ENCODE data around the gene NPHS1.
"Not testable (repeated sequence)": the region's sequence is repeated elsewhere in the genome, so short reads cannot be mapped to it uniquely, and the experiment has no call there.

The NPHS1 gene

DNA sequence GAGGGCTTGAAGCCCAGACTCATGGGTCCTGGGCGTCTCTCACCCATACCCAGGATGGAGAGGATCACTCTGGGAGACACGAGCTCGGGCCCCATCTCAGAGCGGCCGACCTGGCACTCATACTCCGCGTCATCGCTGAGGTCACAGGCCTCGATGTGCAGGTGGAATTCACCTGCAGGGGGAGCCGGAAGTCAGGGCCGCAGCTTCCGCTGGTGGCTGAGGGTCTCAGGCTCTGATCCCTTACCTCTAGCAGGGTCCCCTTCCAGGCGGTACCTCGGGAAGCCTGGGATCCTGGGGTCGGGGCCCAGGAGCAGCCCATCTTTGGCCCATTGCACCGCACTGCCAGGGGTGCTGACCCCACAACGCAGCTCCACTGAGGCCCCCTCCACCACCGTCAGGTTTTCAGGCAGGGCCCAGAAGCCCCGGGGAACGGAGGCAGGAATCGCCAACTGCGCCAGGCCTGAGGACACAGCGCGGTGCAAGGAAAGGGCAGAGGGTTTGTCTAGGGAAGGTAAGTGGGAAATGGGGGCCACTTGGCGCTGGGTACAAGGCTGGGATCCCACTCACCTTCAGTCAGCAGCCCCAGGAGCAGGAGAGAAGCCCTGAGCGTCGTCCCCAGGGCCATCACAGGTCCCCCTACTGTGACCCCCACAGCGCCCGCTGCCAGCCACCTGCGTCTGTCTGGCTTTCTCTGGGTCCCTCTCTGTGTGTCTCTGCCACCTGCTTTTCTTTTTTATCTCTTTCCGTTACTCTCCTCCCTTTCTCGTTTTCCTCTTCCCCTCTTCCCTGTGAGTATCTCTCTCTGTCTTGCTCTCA, 883 bp downstream of the NPHS1 start:
- no peak for DNase-seq (ENCODE audit: low read depth)

- DNase-seq (ENCODE audit: low read depth), result no peak
Measured at GRCh38 chr19:35848919-35849505, 3.3 kb downstream of the NPHS1 start.

- no peak for DNase-seq (ENCODE audit: low read depth)
Measured at GRCh38 chr19:35848486-35848885, 3.8 kb downstream of the NPHS1 start.

DNA sequence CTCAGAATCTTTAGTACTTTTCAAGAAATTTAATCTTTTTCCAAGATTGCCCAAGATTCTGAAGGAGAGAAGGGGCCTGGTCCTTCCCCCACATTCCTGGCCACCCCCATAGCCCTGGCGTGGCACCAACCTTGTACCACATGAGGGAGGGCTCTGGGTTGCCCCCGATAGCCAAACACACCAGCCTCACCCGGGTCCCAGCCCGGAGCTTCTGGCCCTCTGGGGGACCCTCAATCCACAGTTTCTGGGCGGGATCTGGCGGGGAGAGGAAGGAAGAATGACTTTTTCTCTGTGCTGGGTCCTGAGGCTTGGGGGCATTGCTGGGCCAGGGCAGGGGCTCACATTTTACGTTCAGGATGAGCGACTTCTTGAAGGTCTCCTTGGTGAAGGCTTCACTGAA, 4.4 kb downstream of the NPHS1 start:
- no peak for DNase-seq (ENCODE audit: low read depth)

- DNase-seq (ENCODE audit: low read depth), result no peak
Measured at GRCh38 chr19:35846038-35846668, 6.2 kb downstream of the NPHS1 start.

DNA sequence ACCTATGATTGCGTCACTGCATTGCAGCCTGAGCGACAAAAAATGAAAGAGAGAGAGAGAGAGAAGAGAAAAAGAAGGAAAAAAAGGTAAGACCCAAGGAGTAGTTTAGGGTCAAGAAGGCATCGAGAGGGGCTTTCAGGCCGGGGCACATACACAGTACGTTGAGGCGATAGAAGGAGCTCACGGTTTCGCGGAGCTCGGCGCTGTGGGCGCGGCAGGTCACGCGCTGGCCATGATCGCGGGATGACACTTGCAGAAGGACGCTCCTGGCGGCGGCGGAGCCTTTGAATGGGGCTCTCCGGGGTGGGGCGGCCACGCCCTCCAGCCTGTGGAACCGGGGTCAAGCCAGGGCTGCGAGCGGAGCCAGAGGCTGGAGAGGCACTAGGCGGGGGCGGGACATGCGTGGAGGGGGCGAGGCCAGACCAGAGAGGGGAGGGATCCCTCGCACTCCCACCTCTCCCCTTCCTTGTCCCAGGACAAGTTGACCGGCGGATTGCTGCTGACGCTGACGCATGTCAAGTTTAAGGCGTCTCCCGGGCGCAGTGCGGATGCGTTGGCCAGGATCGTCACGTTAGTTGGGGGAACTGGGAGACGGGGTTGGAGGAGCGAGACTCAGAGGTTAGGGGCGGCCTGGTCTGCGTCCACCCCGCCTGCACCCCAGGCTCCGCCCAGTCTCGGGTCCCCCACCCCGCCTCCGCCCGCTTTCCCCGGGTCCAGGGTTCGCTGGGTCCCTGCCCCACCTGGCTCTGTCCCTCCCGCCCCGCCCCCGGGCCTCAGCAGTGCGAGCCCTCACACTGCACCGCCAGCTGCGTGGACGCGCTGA, 6.9 kb downstream of the NPHS1 start:
- no peak for DNase-seq (ENCODE audit: low read depth)

DNA sequence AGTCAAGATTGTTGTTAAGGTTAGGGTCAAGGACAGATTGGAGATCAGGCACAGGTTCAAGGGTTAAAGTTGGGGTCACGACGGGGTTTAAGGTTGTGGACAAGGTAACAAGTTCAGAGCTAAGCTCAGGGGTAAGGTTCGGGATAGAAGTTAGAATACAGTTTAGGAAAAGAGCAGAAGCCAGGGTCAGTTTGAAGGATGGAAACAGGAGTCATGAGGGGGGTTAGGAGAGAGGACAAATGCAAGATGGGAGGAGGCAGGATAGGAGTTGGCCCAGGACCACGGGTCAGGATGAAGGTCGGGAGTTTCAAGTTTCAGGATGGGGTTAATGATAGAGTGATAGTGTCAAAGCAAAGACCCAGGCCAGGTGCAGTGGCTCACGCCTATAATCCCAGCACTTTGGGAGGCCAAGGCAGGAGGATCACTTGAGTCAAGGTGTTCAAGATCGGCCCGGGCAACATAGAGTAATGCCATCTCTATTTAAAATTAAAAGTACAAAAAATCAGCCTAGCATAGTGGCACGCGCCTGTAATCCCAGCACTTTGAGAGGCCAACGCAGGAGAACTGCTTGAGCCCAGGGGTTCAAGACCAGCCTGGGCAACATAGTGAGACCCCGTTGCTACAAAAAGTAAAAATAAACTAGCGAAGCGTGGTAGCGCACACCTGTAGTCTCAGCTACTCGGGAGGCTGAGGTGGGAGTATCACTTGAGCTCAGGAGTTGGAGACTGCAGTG, 7.7 kb downstream of the NPHS1 start:
- no peak for DNase-seq (ENCODE audit: low read depth)

DNA sequence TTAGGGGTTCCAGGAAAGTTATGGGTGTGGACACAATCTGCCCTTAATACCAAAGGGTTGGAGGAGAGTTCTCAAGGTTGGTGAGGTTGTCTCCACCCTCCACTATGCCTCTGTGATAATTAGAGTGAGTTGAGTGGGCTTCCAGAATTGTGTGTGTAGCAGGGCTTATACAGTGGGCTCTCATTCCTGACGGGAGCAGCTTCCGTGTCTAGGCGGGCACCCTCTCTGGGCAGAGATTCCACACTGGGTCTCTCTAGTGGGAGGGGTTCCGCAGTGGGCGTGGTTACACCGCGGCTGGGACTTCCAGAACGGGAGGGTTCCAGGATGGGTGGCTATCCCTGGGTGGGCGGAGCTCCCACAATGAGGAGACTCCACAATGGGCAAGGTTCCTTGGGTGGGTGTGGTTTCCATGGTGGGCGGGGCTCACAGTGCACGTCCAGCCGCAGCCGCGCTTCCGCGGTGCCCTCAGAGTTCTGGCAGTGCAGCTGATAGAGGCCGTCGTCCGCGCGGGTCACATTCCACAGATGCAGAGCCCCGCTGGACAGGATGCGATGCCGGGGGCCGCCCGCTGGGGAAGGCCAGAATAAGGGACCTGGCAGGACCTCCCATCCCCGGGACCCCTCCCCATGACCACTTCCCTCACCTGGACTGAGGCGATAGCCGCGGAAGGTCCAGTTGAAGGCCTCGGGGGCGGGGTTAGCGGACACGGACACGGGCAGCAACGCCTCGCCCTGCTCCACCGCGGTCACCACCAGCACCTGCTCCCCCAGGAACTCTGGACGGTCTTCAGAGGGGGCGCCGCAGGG, 8.4 kb downstream of the NPHS1 start:
- no peak for DNase-seq (ENCODE audit: low read depth)

DNA sequence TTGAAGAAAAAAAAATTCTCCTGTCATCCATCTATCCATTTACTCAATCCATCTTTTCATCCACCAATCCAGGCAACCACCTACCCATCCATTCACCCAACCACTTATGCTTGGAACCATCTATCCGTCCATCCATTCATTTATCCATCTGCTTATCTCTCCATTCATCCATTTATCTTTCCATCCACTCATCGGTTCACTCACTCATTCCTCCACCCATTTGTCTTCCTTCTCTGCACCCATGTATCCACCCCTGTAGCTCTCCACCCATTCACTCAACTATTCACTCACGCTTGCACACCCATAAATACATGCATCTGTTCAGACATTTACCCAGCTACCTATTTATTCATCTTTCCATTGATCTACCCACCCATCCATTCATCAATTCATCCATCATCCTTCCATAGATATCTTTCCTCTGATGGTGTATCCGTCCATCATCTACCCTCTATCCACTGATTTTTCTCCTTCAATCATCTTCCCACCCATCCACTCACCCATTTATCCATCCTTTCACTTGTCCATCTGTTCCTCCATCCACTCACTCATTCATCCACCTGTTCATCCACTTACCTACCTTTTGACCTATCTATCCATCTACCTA, 9.5 kb downstream of the NPHS1 start:
- no peak for DNase-seq (ENCODE audit: low read depth)

DNA sequence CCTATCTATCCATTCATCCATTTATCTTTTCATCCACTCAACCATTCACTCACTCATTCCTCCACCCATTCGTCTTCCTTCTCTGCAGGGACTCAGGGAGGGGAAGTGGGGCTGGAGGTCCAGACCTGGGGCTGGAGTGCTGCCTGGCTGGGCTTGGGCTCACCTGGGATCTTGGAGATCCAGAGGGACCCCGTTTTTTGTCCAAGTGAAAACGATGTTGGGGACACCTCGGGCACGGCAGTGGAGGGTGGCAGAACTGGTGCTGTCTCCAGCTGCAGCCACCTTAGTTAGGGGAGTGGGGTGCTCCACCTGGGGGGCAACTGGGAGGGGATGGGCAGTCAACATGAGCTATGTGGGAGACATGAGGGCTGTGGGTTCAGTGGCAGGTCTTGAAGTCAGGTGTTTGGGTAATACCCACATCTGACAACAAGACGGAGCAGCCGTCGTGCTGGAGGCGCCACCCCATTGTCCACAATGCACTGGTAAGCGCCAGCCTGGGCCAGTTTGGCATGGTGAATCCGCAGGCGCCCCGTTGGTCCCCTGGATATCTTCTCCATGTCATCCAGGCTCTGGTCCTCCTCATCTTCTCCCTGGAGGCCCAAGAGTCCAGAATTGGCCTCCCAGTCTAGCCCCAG, 10.2 kb downstream of the NPHS1 start:
- no peak for DNase-seq (ENCODE audit: low read depth)

GRCh38 chr19:35836096-35836495, 16.2 kb downstream of the NPHS1 start:
- DNase-seq (ENCODE audit: low read depth), result not testable (repeated sequence)

DNA sequence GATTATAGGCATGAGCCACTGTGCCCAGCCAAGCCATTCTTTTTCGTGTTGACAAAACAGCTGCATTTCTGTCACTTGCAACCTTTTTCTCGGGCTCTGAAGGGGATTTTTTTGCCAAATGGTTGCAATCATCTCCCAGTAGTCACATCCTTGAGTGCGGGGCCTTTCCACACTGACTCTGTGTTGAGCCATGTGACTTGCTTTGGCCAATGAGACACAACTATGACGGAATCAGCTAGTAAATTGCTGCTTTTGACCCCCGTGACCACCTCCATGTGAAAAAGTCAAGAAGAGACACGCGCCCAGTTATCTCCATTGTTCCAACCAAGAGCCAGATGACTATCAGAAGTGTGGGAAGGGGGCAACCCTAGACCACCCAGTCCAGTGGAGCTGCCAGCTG, 18.3 kb downstream of the NPHS1 start:
- DNase-seq (ENCODE audit: low read depth), result no peak

DNA sequence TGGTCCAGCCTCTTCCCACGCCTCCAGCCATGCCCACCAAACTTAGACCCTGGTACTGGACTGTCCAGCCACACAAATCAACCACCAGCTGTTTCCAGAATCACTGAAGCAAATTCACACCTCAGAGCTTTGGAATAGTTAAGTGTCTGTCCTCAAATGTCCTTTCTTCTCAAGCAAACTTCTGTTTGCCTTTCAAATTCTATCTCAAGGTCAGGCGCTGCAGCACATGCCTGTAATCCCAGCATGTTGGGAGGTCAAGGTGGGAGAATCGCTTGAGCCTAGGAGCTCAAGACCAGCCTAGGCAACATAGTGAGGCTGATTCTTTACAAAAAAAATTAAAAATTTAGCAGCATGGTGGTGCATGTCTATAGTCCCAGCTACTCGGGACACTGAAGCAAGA, 20.2 kb downstream of the NPHS1 start:
- no peak for DNase-seq (ENCODE audit: low read depth)

- no peak for DNase-seq (ENCODE audit: low read depth)
Measured at GRCh38 chr19:35830986-35831385, 21.3 kb downstream of the NPHS1 start.

DNA sequence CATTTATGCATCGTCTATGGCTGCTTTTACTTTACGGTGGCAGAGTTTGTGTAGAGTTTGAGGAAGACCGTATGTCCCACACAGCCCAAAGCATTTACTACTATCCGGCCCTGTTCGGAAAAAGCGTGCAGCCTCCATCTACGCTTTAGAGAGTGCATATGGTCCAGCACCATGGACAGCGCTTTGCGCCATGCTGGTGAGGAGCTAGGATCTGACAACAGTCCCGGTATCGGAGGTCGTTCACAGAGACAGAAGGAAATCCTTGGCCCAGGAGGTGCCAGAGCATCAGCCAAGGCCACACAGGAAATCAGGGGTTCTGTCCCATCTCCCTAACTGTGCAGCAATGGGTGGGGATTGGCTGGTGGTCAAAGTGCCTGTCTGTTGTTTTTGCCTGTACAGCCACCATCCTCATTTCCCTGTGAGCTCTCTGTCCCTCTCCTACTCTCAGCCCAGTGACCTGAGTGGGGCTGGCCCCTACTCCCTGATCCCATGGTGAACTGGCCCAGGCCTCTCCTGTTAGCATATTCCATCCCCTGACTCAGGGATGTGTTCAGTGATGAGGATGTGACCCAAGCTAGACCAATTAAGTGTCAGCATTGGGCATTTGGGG, 23.5 kb downstream of the NPHS1 start:
- peak; percentile 12 for DNase-seq (ENCODE audit: low read depth)

GRCh38 chr19:35824150-35824549, 28.2 kb downstream of the NPHS1 start:
- DNase-seq (ENCODE audit: low read depth), result no peak

DNA sequence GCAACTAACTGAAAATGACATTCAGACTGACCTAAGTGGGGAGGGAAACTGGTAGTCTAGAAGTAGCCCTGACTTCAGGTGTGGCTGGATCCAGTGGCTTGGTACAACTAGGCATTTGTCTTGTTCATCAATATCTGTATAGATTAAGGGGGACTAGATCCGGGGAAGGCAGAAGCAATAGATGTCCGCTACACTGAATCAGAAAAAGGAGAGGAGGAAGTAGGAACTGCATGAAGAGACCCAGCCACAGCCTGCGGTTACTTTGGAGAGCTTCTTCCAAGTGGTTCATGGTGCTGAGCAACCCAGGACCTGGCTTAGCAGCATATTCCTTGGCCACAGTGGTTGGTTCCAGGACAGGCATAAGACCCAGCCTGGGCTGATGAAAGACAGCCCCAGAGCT, 29.7 kb downstream of the NPHS1 start:
- no peak for DNase-seq (ENCODE audit: low read depth)

- no peak for DNase-seq (ENCODE audit: low read depth)
Measured at GRCh38 chr19:35818445-35818844, 33.9 kb downstream of the NPHS1 start.

DNA sequence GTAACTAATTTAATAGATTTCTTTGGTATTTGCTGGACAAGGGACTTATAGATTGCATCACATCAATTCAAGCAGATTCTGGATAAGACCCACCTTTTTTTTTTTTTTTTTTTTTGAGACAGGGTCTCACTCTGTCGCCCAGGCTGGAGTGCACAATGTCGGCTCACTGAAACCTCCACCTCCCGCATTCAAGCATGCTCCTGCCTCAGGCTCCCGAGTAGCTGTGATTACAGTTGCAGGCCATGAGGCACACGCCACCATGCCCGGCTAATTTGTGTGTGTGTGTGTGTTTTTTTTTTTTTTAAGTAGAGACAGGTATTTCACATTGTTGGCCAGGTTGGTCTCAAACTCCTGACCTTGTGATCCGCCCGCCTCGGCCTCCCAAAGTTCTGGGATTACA, 35.5 kb downstream of the NPHS1 start:
- DNase-seq (ENCODE audit: low read depth), result no peak

- no peak for DNase-seq (ENCODE audit: low read depth)
Measured at GRCh38 chr19:35816262-35816661, 36.0 kb downstream of the NPHS1 start.
